H9 (cell line): Measurements from ENCODE around the gene FBXO11. TPM values are rescaled to one million over a fixed set of nuclear protein-coding genes. Genes with fewer than 3 reads are reported as not detected.
A peak's percentile ranks its signal among the peaks of the same experiment; 100 is the strongest.

Experiments used
- DNase-seq: peaks from one replicate; pipeline ENCODE4 v3.0.0-alpha.2; 2017
- H2AFZ ChIP-seq: one replicate; pipeline ENCODE4 v1.6.1; 2013; ENCODE audit warnings: mild to moderate bottlenecking, low read length, control low read depth, moderate library complexity
- H2AK5ac ChIP-seq: 2 replicates; pipeline ENCODE4 v1.6.1; 2013; ENCODE audit warnings: low read length, control low read depth, mixed read lengths; ENCODE audit not compliant: insufficient read length
- H2BK120ac ChIP-seq: one replicate; pipeline ENCODE4 v1.6.1; 2013; ENCODE audit warnings: low read depth, mild to moderate bottlenecking, low read length, control low read depth, inconsistent platforms; ENCODE audit not compliant: poor library complexity, severe bottlenecking
- H2BK12ac ChIP-seq: 2 replicates; pipeline ENCODE4 v1.6.1; 2013; ENCODE audit warnings: low read length, control low read depth, mixed read lengths, low read depth; ENCODE audit not compliant: insufficient read length
- H2BK15ac ChIP-seq: 2 replicates; pipeline ENCODE4 v1.6.1; 2013; ENCODE audit warnings: low read depth, low read length, control low read depth
- H2BK20ac ChIP-seq: one replicate; pipeline ENCODE4 v1.6.1; 2013; ENCODE audit warnings: low read depth, mild to moderate bottlenecking, low read length, control low read depth, inconsistent platforms; ENCODE audit not compliant: poor library complexity, severe bottlenecking
- H2BK5ac ChIP-seq: 2 replicates; pipeline ENCODE4 v1.6.1; 2013; ENCODE audit warnings: low read length, control low read depth, mixed read lengths; ENCODE audit not compliant: insufficient read length
- H3K14ac ChIP-seq: 2 replicates; pipeline ENCODE4 v1.6.1; 2013; ENCODE audit warnings: low read length, control low read depth; ENCODE audit not compliant: insufficient read depth
- H3K18ac ChIP-seq: 2 replicates; pipeline ENCODE4 v1.6.1; 2013; ENCODE audit warnings: low read depth, mild to moderate bottlenecking, mixed read lengths, low read length, control low read depth; ENCODE audit not compliant: insufficient read length
- H3K23ac ChIP-seq: 2 replicates; pipeline ENCODE4 v1.6.1; 2013; ENCODE audit warnings: low read length, control low read depth, mixed read lengths, low read depth; ENCODE audit not compliant: insufficient read length
- H3K23me2 ChIP-seq: 2 replicates; pipeline ENCODE4 v1.6.1; 2013; ENCODE audit warnings: low read depth, mild to moderate bottlenecking, mixed read lengths, low read length, control low read depth; ENCODE audit not compliant: insufficient read length, poor library complexity, severe bottlenecking
- H3K27ac ChIP-seq: 2 replicates; pipeline ENCODE4 v1.5.1; 2013; ENCODE audit warnings: low read length, control low read depth, mixed read lengths, low read depth; ENCODE audit not compliant: insufficient read length
- H3K27me3 ChIP-seq: 2 replicates; pipeline ENCODE4 v1.6.1; 2013; ENCODE audit warnings: low read length, control low read depth, inconsistent platforms; ENCODE audit not compliant: insufficient read depth
- H3K4ac ChIP-seq: 2 replicates; pipeline ENCODE4 v1.6.1; 2013; ENCODE audit warnings: low read depth, mild to moderate bottlenecking, control low read depth, inconsistent platforms, low read length, moderate library complexity
- H3K4me1 ChIP-seq: 2 replicates; pipeline ENCODE4 v1.6.1; 2013; ENCODE audit warnings: low read length, control low read depth, inconsistent platforms; ENCODE audit not compliant: insufficient read depth
- H3K4me2 ChIP-seq: 2 replicates; pipeline ENCODE4 v1.6.1; 2013; ENCODE audit warnings: low read length, control low read depth, mixed read lengths; ENCODE audit not compliant: insufficient read length, insufficient read depth
- H3K56ac ChIP-seq: 2 replicates; pipeline ENCODE4 v1.6.1; 2013; ENCODE audit warnings: low read depth, mild to moderate bottlenecking, mixed read lengths, low read length, control low read depth; ENCODE audit not compliant: insufficient read length
- H3K79me1 ChIP-seq: 2 replicates; pipeline ENCODE4 v1.6.1; 2013; ENCODE audit warnings: low read depth, mild to moderate bottlenecking, moderate library complexity, low read length, control low read depth, inconsistent platforms; ENCODE audit not compliant: insufficient read depth, poor library complexity, severe bottlenecking
- H3K79me2 ChIP-seq: 2 replicates; pipeline ENCODE4 v1.6.1; 2013; ENCODE audit warnings: low read length, control low read depth, inconsistent platforms; ENCODE audit not compliant: insufficient read depth
- H3K9ac ChIP-seq: 2 replicates; pipeline ENCODE4 v1.6.1; 2013; ENCODE audit warnings: low read length, control low read depth, mixed read lengths; ENCODE audit not compliant: insufficient read length; ENCODE audit errors: extremely low read depth
- H3K9me3 ChIP-seq: one replicate; pipeline ENCODE4 v1.6.1; 2013; ENCODE audit warnings: low read depth, low read length, inconsistent platforms; ENCODE audit not compliant: control insufficient read depth
- H3T11ph ChIP-seq: one replicate; pipeline ENCODE4 v1.6.1; 2013; ENCODE audit warnings: mild to moderate bottlenecking, low read length, control low read depth, inconsistent platforms
- H4K20me1 ChIP-seq: one replicate; pipeline ENCODE4 v1.6.1; 2013; ENCODE audit not compliant: control insufficient read depth, insufficient read length, insufficient read depth
- H4K5ac ChIP-seq: 2 replicates; pipeline ENCODE4 v1.6.1; 2013; ENCODE audit warnings: low read depth, mild to moderate bottlenecking, mixed read lengths, low read length, control low read depth; ENCODE audit not compliant: insufficient read length
- H4K8ac ChIP-seq: replicated peaks from 2 replicates; pipeline ENCODE4 v1.6.1; 2013; ENCODE audit warnings: low read length, control low read depth, mixed read lengths, low read depth; ENCODE audit not compliant: insufficient read length
- H4K91ac ChIP-seq: 2 replicates; pipeline ENCODE4 v1.6.1; 2013; ENCODE audit warnings: low read depth, mild to moderate bottlenecking, moderate library complexity, mixed read lengths, low read length, control low read depth; ENCODE audit not compliant: insufficient read length
- H3K27ac Mint-ChIP-seq, 3 experiments: 2 replicates in 2 of 3; 3 replicates in 1 of 3; pipeline ENCODE4 v1.8.0; 2020 to 2021; ENCODE audit warnings: mixed read lengths in 3 of 3, mild to moderate bottlenecking in 1 of 3, moderate library complexity in 1 of 3
- H3K27me3 Mint-ChIP-seq: 2 replicates; pipeline ENCODE4 v1.8.0; 2021; ENCODE audit warnings: low read depth, mild to moderate bottlenecking, moderate library complexity, mixed read lengths
- H3K36me3 Mint-ChIP-seq, 3 experiments: 2 replicates in 2 of 3; 3 replicates in 1 of 3; pipeline ENCODE4 v1.8.0; 2020 to 2021; ENCODE audit warnings: low read depth in 3 of 3, mixed read lengths in 3 of 3; ENCODE audit not compliant: insufficient read depth in 1 of 3
- H3K4me1 Mint-ChIP-seq, 2 experiments: 2 replicates each; pipeline ENCODE4 v1.8.0; 2020; ENCODE audit warnings: mixed read lengths in 2 of 2
- H3K4me3 Mint-ChIP-seq, 2 experiments: 2 replicates in 1 of 2; 3 replicates in 1 of 2; pipeline ENCODE4 v1.8.0; 2020 to 2021; ENCODE audit warnings: mild to moderate bottlenecking in 2 of 2, mixed read lengths in 2 of 2, moderate library complexity in 1 of 2
- H3K9me3 Mint-ChIP-seq, 2 experiments: 2 replicates in 1 of 2; 3 replicates in 1 of 2; pipeline ENCODE4 v1.8.0; 2020; ENCODE audit warnings: mild to moderate bottlenecking in 2 of 2, mixed read lengths in 2 of 2, moderate library complexity in 1 of 2
- CTCF ChIP-seq: fragments of 200-600 bp; sonication (generic); conservative IDR thresholded peaks from 3 replicates; pipeline ENCODE4 v1.8.0; 2021; ENCODE audit warnings: antibody characterized with exemption, mild to moderate bottlenecking
- total RNA-seq: library from RNA; stranded (reverse); gene quantifications from 2 replicates; pipeline ENCODE4 v1.2.1, GENCODE V29; 2021

The FBXO11 gene
- total RNA-seq, 1 experiment from 2014 or later = 68.8 TPM

- Histone ChIP-seq H2AK5ac (no peak overlapping the region), H3K79me2 (no peaks in the 10 kb centered on the region), H2BK15ac (no peak overlapping the region), H2BK12ac (no peak overlapping the region), H3T11ph (no peak overlapping the region), H3K9me3 (no peaks in the 10 kb centered on the region), H3K23ac (no peak overlapping the region), H3K4me1 (no peaks in the 10 kb centered on the region), H3K14ac (no peak overlapping the region), H2BK5ac (no peak overlapping the region), H3K23me2 (no peaks in the 10 kb centered on the region), H3K27ac (no peak overlapping the region), H3K79me1 (no peaks in the 10 kb centered on the region), H4K91ac (no peak overlapping the region), H2AFZ (no peak overlapping the region), H4K20me1 (no peaks in the 10 kb centered on the region), H3K9ac (no peak overlapping the region), H3K4me2 (no peak overlapping the region), H3K27me3 (no peaks in the 10 kb centered on the region), H4K5ac (no peak overlapping the region), H3K56ac (no peak overlapping the region), H4K8ac (no peak overlapping the region), H2BK20ac (no peak overlapping the region), H2BK120ac (no peak overlapping the region), H3K4ac (no peak overlapping the region), H3K18ac (no peak overlapping the region)
- H3K27ac Mint-ChIP-seq = peak overlapping the region in 1 of 3 experiments; percentile 66; a peak in 3 of 7 replicates
- H3K9me3 Mint-ChIP-seq = no peaks in the 10 kb centered on the region
- TF ChIP-seq CTCF = no peak
- peaks cover 19 to 81% (median 57%) of the 10 kb centered on the region in 3 experiments; a peak in 6 of 7 replicates for H3K36me3 Mint-ChIP-seq
- no peak for DNase-seq
- no peak overlapping the region for H3K4me3 Mint-ChIP-seq
- H3K4me1 Mint-ChIP-seq = no peaks in the 10 kb centered on the region
- no peaks in the 10 kb centered on the region for H3K27me3 Mint-ChIP-seq
Measured at GRCh38 chr2:47810850-47811249, 95.4 kb downstream of the FBXO11 start.
